Upper lobe of left lung (tissue), 6 donors: ENCODE data around the gene LGR5. TPM values are rescaled to one million over a fixed set of nuclear protein-coding genes. Genes with fewer than 3 reads are reported as not detected.

Source experiments
- ATAC-seq, 2 donors: fragments of 200-7000 bp; cut with Tn5 transposase; one replicate each; pipeline ENCODE4 v1.9.1; 2022; ENCODE audit warnings: mild to moderate bottlenecking in 2 of 2, moderate library complexity in 2 of 2; ENCODE audit not compliant: low FRiP score in 2 of 2
- DNase-seq, 2 donors: peaks; one replicate each; pipeline ENCODE4 v3.0.0-alpha.2; 2019 to 2020
- H3K27ac ChIP-seq, 4 donors: fragments of 200-600 bp; sonication (generic); one replicate each; pipeline ENCODE4 v1.5.1; 2016 to 2019
- H3K27me3 ChIP-seq, 4 donors: fragments of 200-600 bp; sonication (generic); one replicate each; pipeline ENCODE4 v1.5.1; 2017 to 2019
- H3K36me3 ChIP-seq, 4 donors: fragments of 200-600 bp; sonication (generic); one replicate each; pipeline ENCODE4 v1.5.1; 2016 to 2019
- H3K4me1 ChIP-seq, 4 donors: fragments of 200-600 bp; sonication (generic); one replicate each; pipeline ENCODE4 v1.5.1; 2018 to 2019
- H3K4me3 ChIP-seq, 4 donors: fragments of 200-600 bp; sonication (generic); one replicate each; pipeline ENCODE4 v1.5.1; 2017 to 2019; ENCODE audit warnings: mild to moderate bottlenecking in 2 of 4, moderate library complexity in 1 of 4
- H3K9me3 ChIP-seq, 4 donors: fragments of 200-600 bp; sonication (generic); one replicate each; pipeline ENCODE4 v1.5.1; 2018 to 2019
- CTCF ChIP-seq, 6 experiments: fragments of 450-650 bp in 4 of 6; fragments of 200-600 bp in 2 of 6; sonication (generic) in 2 of 6; IDR thresholded peaks; one replicate each; pipeline ENCODE4 v1.5.1; 2016 to 2019; ENCODE audit warnings: antibody characterized with exemption in 6 of 6
- EP300 ChIP-seq, 4 donors: sonication (generic); formaldehyde crosslinking; IDR thresholded peaks; one replicate each; pipeline ENCODE4 v1.5.1; 2017; ENCODE audit warnings: antibody characterized with exemption in 4 of 4, control low read depth in 2 of 4
- POLR2A ChIP-seq, 4 donors: fragments of 450-650 bp; IDR thresholded peaks; one replicate each; pipeline ENCODE4 v1.5.1; 2016 to 2017; ENCODE audit warnings: antibody characterized with exemption in 4 of 4, mild to moderate bottlenecking in 2 of 4
- POLR2AphosphoS5 ChIP-seq, 2 donors: sonication (generic); formaldehyde crosslinking; IDR thresholded peaks; one replicate each; pipeline ENCODE4 v1.5.1; 2017; ENCODE audit warnings: antibody characterized with exemption in 2 of 2
- WGBS, 2 donors: methylation state at CpG; one replicate each; pipeline ENCODE4 v1.1.5; 2017 to 2018; 5-methylcytosine and 5-hydroxymethylcytosine counted together
- total RNA-seq, 6 donors: library from RNA; depleted of rRNA in 4 of 6; stranded (reverse); fragments of >200 nt in 4 of 6; gene quantifications; one replicate each; pipeline versions ENCODE4 v1.1.0 to v1.2.1, GENCODE V29; 2016 to 2021
- donor health status: DM: no; HTN: no; CAD: no; lungs with moderate emphysema.
- donor health status: DM: no; HTN: yes; CAD: no; lungs with severe emphysema.

The LGR5 gene
- total RNA-seq, 6 donors from 2014 or later: 0.27 to 1.2 (median 0.75) TPM; not detected in 2

GRCh38 chr12:71411635-71412034 lies 28.0 kb upstream of the LGR5 start:
- no peak overlapping the region for H3K4me3 ChIP-seq
- H3K4me1 ChIP-seq: no peaks in the 10 kb centered on the region
- ATAC-seq (no peak), DNase-seq (no peak)
- WGBS, 2 donors: 48 to 85% methylated on average over 1 of the region's 1 CpG
- H3K36me3 ChIP-seq: no peaks in the 10 kb centered on the region
- peaks cover 0 to 12% (median 4%) of the 10 kb centered on the region in 4 donors for H3K9me3 ChIP-seq
- TF ChIP-seq EP300 (IDR thresholded peaks at IDR 0.05): no peak
- TF ChIP-seq CTCF (IDR thresholded peaks at IDR 0.05): no peak
- TF ChIP-seq POLR2A (IDR thresholded peaks at IDR 0.05): no peak
- no peak for TF ChIP-seq POLR2AphosphoS5 (IDR thresholded peaks at IDR 0.05)
- no peak overlapping the region for H3K27ac ChIP-seq
- H3K27me3 ChIP-seq: no peaks in the 10 kb centered on the region

GRCh38 chr12:71415336-71416231 lies 24.0 kb upstream of the LGR5 start:
- H3K27me3 ChIP-seq: no peaks in the 10 kb centered on the region
- WGBS, 2 donors: 20 to 28% methylated on average over 7 of the region's 7 CpGs
- H3K27ac ChIP-seq: no peak overlapping the region
- H3K9me3 ChIP-seq: peaks cover 0 to 7% (median 2%) of the 10 kb centered on the region in 4 donors
- ATAC-seq (peak in 1 of 2 donors; percentile 69), DNase-seq (no peak)
- no peaks in the 10 kb centered on the region for H3K36me3 ChIP-seq
- H3K4me1 ChIP-seq: no peaks in the 10 kb centered on the region
- no peak overlapping the region for H3K4me3 ChIP-seq
- TF ChIP-seq POLR2A (IDR thresholded peaks at IDR 0.05) (no peak), POLR2AphosphoS5 (IDR thresholded peaks at IDR 0.05) (no peak), CTCF (IDR thresholded peaks at IDR 0.05) (peak; percentile 31 to 66 (median 54)), EP300 (IDR thresholded peaks at IDR 0.05) (no peak)

GRCh38 chr12:71417181-71417580 lies 22.4 kb upstream of the LGR5 start:
- DNase-seq (no peak), ATAC-seq (no peak)
- Histone ChIP-seq H3K4me3 (no peak overlapping the region), H3K27me3 (no peaks in the 10 kb centered on the region), H3K27ac (no peak overlapping the region), H3K9me3 (peaks cover 0 to 6% (median 0%) of the 10 kb centered on the region in 4 donors), H3K4me1 (no peaks in the 10 kb centered on the region), H3K36me3 (no peaks in the 10 kb centered on the region)
- 96 to 97% methylated on average over 3 of the region's 3 CpGs for WGBS, 2 donors
- no peak for TF ChIP-seq POLR2AphosphoS5 (IDR thresholded peaks at IDR 0.05)
- TF ChIP-seq CTCF (IDR thresholded peaks at IDR 0.05): no peak
- TF ChIP-seq POLR2A (IDR thresholded peaks at IDR 0.05): no peak

GRCh38 chr12:71420775-71421406 lies 18.7 kb upstream of the LGR5 start:
- ATAC-seq (peak in 1 of 2 donors; percentile 28), DNase-seq (no peak)
- Histone ChIP-seq H3K27me3 (no peaks in the 10 kb centered on the region), H3K4me1 (no peaks in the 10 kb centered on the region), H3K9me3 (no peaks in the 10 kb centered on the region), H3K36me3 (no peaks in the 10 kb centered on the region), H3K27ac (no peak overlapping the region), H3K4me3 (no peak overlapping the region)
- TF ChIP-seq CTCF (IDR thresholded peaks at IDR 0.05) (no peak), POLR2A (IDR thresholded peaks at IDR 0.05) (no peak), POLR2AphosphoS5 (IDR thresholded peaks at IDR 0.05) (no peak), EP300 (IDR thresholded peaks at IDR 0.05) (no peak)
- WGBS, 2 donors: 80% methylated on average over 2 of the region's 2 CpGs; no CpG with 5 or more reads in 1 of the 2 donors
